ENCODE data around the gene COMMD1.

Gene COMMD1

GRCh38 chr2:62163834-62164233 lies 258.4 kb downstream of the COMMD1 start:
- no peak for DNase-seq (ENCODE audit: low read depth, low spot score)
- Histone ChIP-seq H3K4me3 (ENCODE audit: insufficient read length, low read depth) (no peak overlapping the region), H3K9me3 (ENCODE audit: insufficient read depth, low read length) (no peaks in the 10 kb centered on the region), H3K4me1 (ENCODE audit: insufficient read depth, insufficient read length) (no peaks in the 10 kb centered on the region), H3K27me3 (ENCODE audit: insufficient read depth, insufficient read length) (no peaks in the 10 kb centered on the region), H3K9ac (ENCODE audit: insufficient read length, low read depth) (no peak overlapping the region), H3K36me3 (ENCODE audit: insufficient read depth, insufficient read length, low read length) (no peaks in the 10 kb centered on the region)
- no peak for TF ChIP-seq YY1 (IDR thresholded peaks at IDR 0.05; ENCODE audit: insufficient read depth, insufficient read length)
- TF ChIP-seq ZNF274 (IDR thresholded peaks at IDR 0.05; ENCODE audit: low read depth, low read length): no peak
- TF ChIP-seq SUZ12 (IDR thresholded peaks at IDR 0.05; ENCODE audit: extremely low read depth, insufficient read depth, insufficient read length): no peak

GRCh38 chr2:62175728-62176127 lies 270.3 kb downstream of the COMMD1 start:
- Histone ChIP-seq H3K36me3 (ENCODE audit: insufficient read depth, insufficient read length, low read length) (no peaks in the 10 kb centered on the region), H3K27me3 (ENCODE audit: insufficient read depth, insufficient read length) (no peaks in the 10 kb centered on the region), H3K4me1 (ENCODE audit: insufficient read depth, insufficient read length) (no peaks in the 10 kb centered on the region), H3K4me3 (ENCODE audit: insufficient read length, low read depth) (no peak overlapping the region), H3K9me3 (ENCODE audit: insufficient read depth, low read length) (no peaks in the 10 kb centered on the region), H3K9ac (ENCODE audit: insufficient read length, low read depth) (no peak overlapping the region)
- DNase-seq (ENCODE audit: low read depth, low spot score): no peak
- TF ChIP-seq SUZ12 (IDR thresholded peaks at IDR 0.05; ENCODE audit: extremely low read depth, insufficient read depth, insufficient read length): no peak
- TF ChIP-seq ZNF274 (IDR thresholded peaks at IDR 0.05; ENCODE audit: low read depth, low read length): no peak
- TF ChIP-seq YY1 (IDR thresholded peaks at IDR 0.05; ENCODE audit: insufficient read depth, insufficient read length): no peak

GRCh38 chr2:62176801-62177200 lies 271.3 kb downstream of the COMMD1 start:
- H3K4me3 ChIP-seq (ENCODE audit: insufficient read length, low read depth): no peak overlapping the region
- no peaks in the 10 kb centered on the region for H3K27me3 ChIP-seq (ENCODE audit: insufficient read depth, insufficient read length)
- TF ChIP-seq SUZ12 (IDR thresholded peaks at IDR 0.05; ENCODE audit: extremely low read depth, insufficient read depth, insufficient read length) (no peak), YY1 (IDR thresholded peaks at IDR 0.05; ENCODE audit: insufficient read depth, insufficient read length) (no peak), ZNF274 (IDR thresholded peaks at IDR 0.05; ENCODE audit: low read depth, low read length) (no peak)
- H3K36me3 ChIP-seq (ENCODE audit: insufficient read depth, insufficient read length, low read length): no peaks in the 10 kb centered on the region
- no peak for DNase-seq (ENCODE audit: low read depth, low spot score)
- no peaks in the 10 kb centered on the region for H3K4me1 ChIP-seq (ENCODE audit: insufficient read depth, insufficient read length)
- H3K9me3 ChIP-seq (ENCODE audit: insufficient read depth, low read length): no peaks in the 10 kb centered on the region
- no peak overlapping the region for H3K9ac ChIP-seq (ENCODE audit: insufficient read length, low read depth)

- Histone ChIP-seq H3K4me1 (ENCODE audit: insufficient read depth, insufficient read length) (no peaks in the 10 kb centered on the region), H3K36me3 (ENCODE audit: insufficient read depth, insufficient read length, low read length) (no peaks in the 10 kb centered on the region), H3K4me3 (ENCODE audit: insufficient read length, low read depth) (no peak overlapping the region), H3K27me3 (ENCODE audit: insufficient read depth, insufficient read length) (no peaks in the 10 kb centered on the region), H3K9me3 (ENCODE audit: insufficient read depth, low read length) (no peaks in the 10 kb centered on the region), H3K9ac (ENCODE audit: insufficient read length, low read depth) (no peak overlapping the region)
- DNase-seq (ENCODE audit: low read depth, low spot score): no peak
- TF ChIP-seq ZNF274 (IDR thresholded peaks at IDR 0.05; ENCODE audit: low read depth, low read length) (no peak), SUZ12 (IDR thresholded peaks at IDR 0.05; ENCODE audit: extremely low read depth, insufficient read depth, insufficient read length) (no peak), YY1 (IDR thresholded peaks at IDR 0.05; ENCODE audit: insufficient read depth, insufficient read length) (no peak)
Measured at GRCh38 chr2:62177392-62178049, 272.0 kb downstream of the COMMD1 start.

- Histone ChIP-seq H3K4me3 (ENCODE audit: insufficient read length, low read depth) (no peak overlapping the region), H3K36me3 (ENCODE audit: insufficient read depth, insufficient read length, low read length) (no peaks in the 10 kb centered on the region), H3K27me3 (ENCODE audit: insufficient read depth, insufficient read length) (no peaks in the 10 kb centered on the region), H3K4me1 (ENCODE audit: insufficient read depth, insufficient read length) (no peaks in the 10 kb centered on the region), H3K9ac (ENCODE audit: insufficient read length, low read depth) (no peak overlapping the region), H3K9me3 (ENCODE audit: insufficient read depth, low read length) (no peaks in the 10 kb centered on the region)
- no peak for TF ChIP-seq YY1 (IDR thresholded peaks at IDR 0.05; ENCODE audit: insufficient read depth, insufficient read length)
- TF ChIP-seq ZNF274 (IDR thresholded peaks at IDR 0.05; ENCODE audit: low read depth, low read length): no peak
- no peak for TF ChIP-seq SUZ12 (IDR thresholded peaks at IDR 0.05; ENCODE audit: extremely low read depth, insufficient read depth, insufficient read length)
- no peak for DNase-seq (ENCODE audit: low read depth, low spot score)
Measured at GRCh38 chr2:62178741-62179271, 273.3 kb downstream of the COMMD1 start.

- no peak overlapping the region for H3K4me3 ChIP-seq (ENCODE audit: insufficient read length, low read depth)
- H3K9ac ChIP-seq (ENCODE audit: insufficient read length, low read depth): no peak overlapping the region
- DNase-seq (ENCODE audit: low read depth, low spot score): no peak
- H3K9me3 ChIP-seq (ENCODE audit: insufficient read depth, low read length): no peaks in the 10 kb centered on the region
- TF ChIP-seq SUZ12 (IDR thresholded peaks at IDR 0.05; ENCODE audit: extremely low read depth, insufficient read depth, insufficient read length): no peak
- TF ChIP-seq YY1 (IDR thresholded peaks at IDR 0.05; ENCODE audit: insufficient read depth, insufficient read length): no peak
- TF ChIP-seq ZNF274 (IDR thresholded peaks at IDR 0.05; ENCODE audit: low read depth, low read length): no peak
- no peaks in the 10 kb centered on the region for H3K27me3 ChIP-seq (ENCODE audit: insufficient read depth, insufficient read length)
- no peaks in the 10 kb centered on the region for H3K4me1 ChIP-seq (ENCODE audit: insufficient read depth, insufficient read length)
- no peaks in the 10 kb centered on the region for H3K36me3 ChIP-seq (ENCODE audit: insufficient read depth, insufficient read length, low read length)
Measured at GRCh38 chr2:62180975-62181374, 275.5 kb downstream of the COMMD1 start.

- H3K4me3 ChIP-seq (ENCODE audit: insufficient read length, low read depth): no peak overlapping the region
- no peaks in the 10 kb centered on the region for H3K27me3 ChIP-seq (ENCODE audit: insufficient read depth, insufficient read length)
- no peaks in the 10 kb centered on the region for H3K9me3 ChIP-seq (ENCODE audit: insufficient read depth, low read length)
- H3K36me3 ChIP-seq (ENCODE audit: insufficient read depth, insufficient read length, low read length): no peaks in the 10 kb centered on the region
- no peaks in the 10 kb centered on the region for H3K4me1 ChIP-seq (ENCODE audit: insufficient read depth, insufficient read length)
- TF ChIP-seq YY1 (IDR thresholded peaks at IDR 0.05; ENCODE audit: insufficient read depth, insufficient read length): no peak
- TF ChIP-seq ZNF274 (IDR thresholded peaks at IDR 0.05; ENCODE audit: low read depth, low read length): no peak
- TF ChIP-seq SUZ12 (IDR thresholded peaks at IDR 0.05; ENCODE audit: extremely low read depth, insufficient read depth, insufficient read length): no peak
- no peak overlapping the region for H3K9ac ChIP-seq (ENCODE audit: insufficient read length, low read depth)
- no peak for DNase-seq (ENCODE audit: low read depth, low spot score)
Measured at GRCh38 chr2:62181843-62182242, 276.4 kb downstream of the COMMD1 start.

Measured in NT2/D1 (cell line).